Upper lobe of left lung (tissue), 4 donors: ENCODE results near the gene VOPP1.

ENCODE experiments used
- EP300 ChIP-seq, 4 donors: sonication (generic); formaldehyde crosslinking; IDR thresholded peaks; one replicate each; pipeline ENCODE4 v1.5.1; 2017; ENCODE audit warnings: antibody characterized with exemption in 4 of 4, control low read depth in 2 of 4
- POLR2A ChIP-seq, 4 donors: fragments of 450-650 bp; IDR thresholded peaks; one replicate each; pipeline ENCODE4 v1.5.1; 2016 to 2017; ENCODE audit warnings: antibody characterized with exemption in 4 of 4, mild to moderate bottlenecking in 2 of 4
- POLR2AphosphoS5 ChIP-seq, 2 donors: sonication (generic); formaldehyde crosslinking; IDR thresholded peaks; one replicate each; pipeline ENCODE4 v1.5.1; 2017; ENCODE audit warnings: antibody characterized with exemption in 2 of 2
- TF ChIP-seq, protein P1 (sequence below), 6 experiments: fragments of 450-650 bp in 4 of 6; fragments of 200-600 bp in 2 of 6; sonication (generic) in 2 of 6; IDR thresholded peaks; one replicate each; pipeline ENCODE4 v1.5.1; 2016 to 2019; ENCODE audit warnings: antibody characterized with exemption in 6 of 6

DNA sequence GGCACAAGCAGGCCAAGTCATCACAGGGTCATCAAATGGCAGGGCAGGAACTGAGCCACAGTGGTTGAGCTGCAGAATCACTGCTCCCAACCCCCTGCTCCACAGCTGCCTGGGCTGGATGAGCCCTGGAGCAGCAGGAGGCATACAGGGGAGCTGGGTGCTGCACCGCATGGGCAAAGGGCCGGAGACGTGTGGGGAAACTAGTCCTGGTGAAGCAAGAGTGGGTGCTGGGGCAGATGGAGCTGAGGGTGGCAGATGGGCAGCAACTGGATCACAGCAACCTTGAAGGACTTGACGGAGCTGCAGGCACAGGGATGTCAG, 16.0 kb upstream of the VOPP1 start:
- TF ChIP-seq EP300 (IDR thresholded peaks at IDR 0.05) (no peak), POLR2A (IDR thresholded peaks at IDR 0.05) (no peak), POLR2AphosphoS5 (IDR thresholded peaks at IDR 0.05) (no peak)
- TF ChIP-seq, protein P1, sequence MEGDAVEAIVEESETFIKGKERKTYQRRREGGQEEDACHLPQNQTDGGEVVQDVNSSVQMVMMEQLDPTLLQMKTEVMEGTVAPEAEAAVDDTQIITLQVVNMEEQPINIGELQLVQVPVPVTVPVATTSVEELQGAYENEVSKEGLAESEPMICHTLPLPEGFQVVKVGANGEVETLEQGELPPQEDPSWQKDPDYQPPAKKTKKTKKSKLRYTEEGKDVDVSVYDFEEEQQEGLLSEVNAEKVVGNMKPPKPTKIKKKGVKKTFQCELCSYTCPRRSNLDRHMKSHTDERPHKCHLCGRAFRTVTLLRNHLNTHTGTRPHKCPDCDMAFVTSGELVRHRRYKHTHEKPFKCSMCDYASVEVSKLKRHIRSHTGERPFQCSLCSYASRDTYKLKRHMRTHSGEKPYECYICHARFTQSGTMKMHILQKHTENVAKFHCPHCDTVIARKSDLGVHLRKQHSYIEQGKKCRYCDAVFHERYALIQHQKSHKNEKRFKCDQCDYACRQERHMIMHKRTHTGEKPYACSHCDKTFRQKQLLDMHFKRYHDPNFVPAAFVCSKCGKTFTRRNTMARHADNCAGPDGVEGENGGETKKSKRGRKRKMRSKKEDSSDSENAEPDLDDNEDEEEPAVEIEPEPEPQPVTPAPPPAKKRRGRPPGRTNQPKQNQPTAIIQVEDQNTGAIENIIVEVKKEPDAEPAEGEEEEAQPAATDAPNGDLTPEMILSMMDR (IDR thresholded peaks at IDR 0.05) = no peak
